Ectodermal cell (in vitro differentiated cells): ENCODE data around the gene SMCP.

Experiments
- H3K27ac ChIP-seq: 2 replicates; pipeline ENCODE4 v1.7.0; 2013; ENCODE audit warnings: mild to moderate bottlenecking, low read depth, low read length; ENCODE audit not compliant: insufficient read depth, poor library complexity, severe bottlenecking
- H3K27me3 ChIP-seq: 2 replicates; pipeline ENCODE4 v1.7.0; 2013; ENCODE audit warnings: mild to moderate bottlenecking, low read length; ENCODE audit not compliant: insufficient read depth, control insufficient read depth, poor library complexity, severe bottlenecking
- H3K36me3 ChIP-seq: one replicate; pipeline ENCODE4 v1.7.0; 2013; ENCODE audit warnings: low read length; ENCODE audit not compliant: control insufficient read depth, insufficient read depth
- H3K4me1 ChIP-seq: one replicate; pipeline ENCODE4 v1.7.0; 2013; ENCODE audit warnings: low read length; ENCODE audit not compliant: control insufficient read depth, insufficient read depth
- H3K4me3 ChIP-seq: 2 replicates; pipeline ENCODE4 v1.7.0; 2013; ENCODE audit warnings: low read depth, low read length, control low read depth; ENCODE audit not compliant: insufficient read depth
- H3K9me3 ChIP-seq: 2 replicates; pipeline ENCODE4 v1.7.0; 2013; ENCODE audit warnings: mild to moderate bottlenecking, low read length, moderate library complexity; ENCODE audit not compliant: control insufficient read depth
- WGBS, 2 experiments: methylation state at CpG; one replicate each; pipeline ENCODE4 v1.1.7; 2013; ENCODE audit warnings: missing lambda C conversion rate in 2 of 2; 5-methylcytosine and 5-hydroxymethylcytosine counted together

SMCP gene

DNA sequence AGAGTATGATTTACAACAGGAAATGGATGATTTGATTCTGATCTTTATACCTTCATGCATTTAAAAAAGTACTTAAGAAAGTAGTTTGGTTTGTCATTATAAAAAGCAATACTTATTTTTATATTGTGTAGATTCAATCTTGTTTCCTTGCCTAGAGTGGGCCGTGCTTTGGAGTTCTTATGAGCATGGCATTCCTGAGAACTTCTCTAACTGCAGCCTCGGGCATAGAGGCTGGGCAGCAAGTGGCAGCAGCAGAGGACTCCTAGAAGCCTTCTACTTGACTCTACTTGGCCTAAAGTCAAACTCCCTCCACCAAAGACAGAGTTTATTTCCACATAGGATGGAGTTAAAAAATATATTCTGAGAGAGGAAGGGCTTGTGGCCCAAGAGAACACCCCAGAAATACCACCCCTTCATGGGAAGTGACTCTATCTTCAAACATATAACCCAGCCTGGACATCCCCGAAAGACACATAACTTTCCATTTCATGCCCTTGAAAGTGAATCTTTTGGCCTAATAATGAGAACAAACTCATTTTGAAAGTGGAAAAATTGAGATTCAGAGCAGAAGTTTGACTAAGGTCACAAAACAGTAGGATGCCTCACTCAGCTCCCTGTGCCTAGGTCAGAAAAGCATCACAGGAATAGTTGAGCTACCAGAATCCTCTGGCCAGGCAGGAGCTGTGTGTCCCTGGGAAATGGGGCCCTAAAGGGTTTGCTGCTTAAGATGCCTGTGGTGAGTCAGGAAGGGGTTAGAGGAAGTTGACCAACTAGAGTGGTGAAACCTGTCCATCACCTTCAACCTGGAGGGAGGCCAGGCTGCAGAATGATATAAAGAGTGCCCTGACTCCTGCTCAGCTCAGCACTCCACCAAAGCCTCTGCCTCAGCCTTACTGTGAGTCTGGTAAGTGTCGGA is 29.8 kb downstream of the SMCP start, which contains the start of gene IVL:
IVL (plus strand) TSS at position 861 of the 916 bp plus-strand sequence. CDS start 1,252 bp downstream, outside the sequence.
- no peak within 1 kb of the TSS for H3K27ac ChIP-seq
- whole genome bisulfite sequencing, 2 experiments, result 66 to 68% methylated on average over 4 of the region's 4 CpGs
- H3K9me3 ChIP-seq, result peaks cover 13% of the 10 kb centered on the region
- no peak within 1 kb of the TSS for H3K4me3 ChIP-seq
- H3K36me3 ChIP-seq, result no peaks in the 10 kb centered on the region
- H3K27me3 ChIP-seq, result no peaks in the 10 kb centered on the region
- no peaks in the 10 kb centered on the region for H3K4me1 ChIP-seq

- H3K4me1 ChIP-seq, result no peaks in the 10 kb centered on the region
- H3K27me3 ChIP-seq, result no peaks in the 10 kb centered on the region
- peaks cover 13% of the 10 kb centered on the region for H3K9me3 ChIP-seq
- no peak overlapping the region for H3K27ac ChIP-seq
- H3K36me3 ChIP-seq, result no peaks in the 10 kb centered on the region
- H3K4me3 ChIP-seq, result no peak overlapping the region
- 73 to 76% methylated on average over 3 of the region's 3 CpGs for WGBS, 2 experiments
Measured at GRCh38 chr1:152909206-152909605, 31.1 kb downstream of the SMCP start.

GRCh38 chr1:152912471-152912870 is 34.3 kb downstream of the SMCP start:
- Histone ChIP-seq H3K4me1 (no peaks in the 10 kb centered on the region), H3K9me3 (peaks cover 10% of the 10 kb centered on the region), H3K36me3 (no peaks in the 10 kb centered on the region), H3K4me3 (no peak overlapping the region), H3K27ac (no peak overlapping the region), H3K27me3 (no peaks in the 10 kb centered on the region)
- 63 to 72% methylated on average over 1 of the region's 1 CpG for WGBS, 2 experiments

GRCh38 chr1:152912900-152913299 is 34.8 kb downstream of the SMCP start:
- no peak overlapping the region for H3K4me3 ChIP-seq
- H3K4me1 ChIP-seq, result no peaks in the 10 kb centered on the region
- peaks cover 10% of the 10 kb centered on the region for H3K9me3 ChIP-seq
- 43 to 56% methylated on average over 5 of the region's 5 CpGs for WGBS, 2 experiments
- H3K27ac ChIP-seq, result no peak overlapping the region
- no peaks in the 10 kb centered on the region for H3K36me3 ChIP-seq
- no peaks in the 10 kb centered on the region for H3K27me3 ChIP-seq

DNA sequence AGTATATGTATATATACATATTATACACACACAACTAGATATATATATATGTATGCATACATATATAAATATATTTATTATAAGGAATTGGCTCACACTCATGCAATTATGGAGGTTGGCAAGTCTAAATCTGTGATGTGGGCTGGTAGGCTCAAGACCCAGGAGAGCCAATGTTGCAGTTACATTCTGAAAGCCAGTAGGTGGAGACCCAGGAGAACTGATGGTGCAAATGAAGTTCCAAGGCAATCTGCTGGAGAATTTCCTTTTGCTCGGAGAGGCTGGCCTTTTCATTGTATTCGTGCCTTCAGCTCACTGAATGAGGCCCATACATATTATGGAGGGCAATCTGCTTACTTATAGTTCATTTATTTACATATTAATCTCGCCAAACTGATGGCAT is 39.7 kb downstream of the SMCP start:
- Histone ChIP-seq H3K4me3 (no peak overlapping the region), H3K36me3 (no peaks in the 10 kb centered on the region), H3K4me1 (no peaks in the 10 kb centered on the region), H3K27me3 (no peaks in the 10 kb centered on the region), H3K27ac (no peak overlapping the region), H3K9me3 (no peaks in the 10 kb centered on the region)
- WGBS, 2 experiments, result 20 to 27% methylated on average over 2 of the region's 3 CpGs

- H3K36me3 ChIP-seq, result no peaks in the 10 kb centered on the region
- peaks cover 2% of the 10 kb centered on the region for H3K9me3 ChIP-seq
- no peaks in the 10 kb centered on the region for H3K27me3 ChIP-seq
- no peak overlapping the region for H3K27ac ChIP-seq
- H3K4me3 ChIP-seq, result no peak overlapping the region
- H3K4me1 ChIP-seq, result no peaks in the 10 kb centered on the region
Measured at GRCh38 chr1:152919071-152919470, 40.9 kb downstream of the SMCP start.

GRCh38 chr1:152924191-152924590 is 46.1 kb downstream of the SMCP start:
- Histone ChIP-seq H3K9me3 (peaks cover 5% of the 10 kb centered on the region), H3K4me1 (no peaks in the 10 kb centered on the region), H3K4me3 (no peak overlapping the region), H3K36me3 (no peaks in the 10 kb centered on the region), H3K27ac (no peak overlapping the region), H3K27me3 (no peaks in the 10 kb centered on the region)
- 73 to 81% methylated on average over 2 of the region's 2 CpGs for WGBS, 2 experiments

DNA sequence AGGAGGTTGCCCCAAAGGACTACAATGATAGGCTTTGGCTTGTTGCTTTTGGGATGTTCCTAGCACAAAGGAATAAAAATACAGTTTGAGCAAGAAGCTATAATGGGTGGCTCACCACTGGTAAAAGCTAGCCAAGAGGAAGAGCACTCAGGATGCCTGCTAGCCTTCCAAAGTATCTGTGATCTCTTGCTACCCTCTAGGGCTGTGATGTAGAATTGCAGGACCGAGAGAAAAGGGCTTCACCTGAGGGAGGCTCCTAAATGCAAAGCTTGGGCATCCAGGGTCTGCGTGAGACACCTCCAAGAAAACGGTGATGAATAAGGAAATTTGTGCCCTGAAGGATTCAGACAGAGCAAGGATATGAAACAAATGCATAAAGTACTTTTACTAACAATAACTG is 48.0 kb downstream of the SMCP start:
- H3K27me3 ChIP-seq, result no peaks in the 10 kb centered on the region

GRCh38 chr1:152928671-152929070 is 50.5 kb downstream of the SMCP start:
- Histone ChIP-seq H3K4me3 (no peak overlapping the region), H3K9me3 (peaks cover 5% of the 10 kb centered on the region), H3K27me3 (no peaks in the 10 kb centered on the region), H3K36me3 (no peaks in the 10 kb centered on the region), H3K4me1 (no peaks in the 10 kb centered on the region), H3K27ac (no peak overlapping the region)
- WGBS, 2 experiments, result 84 to 97% methylated on average over 3 of the region's 3 CpGs

More for the DNA sequence above, 48.0 kb downstream of the SMCP start:
- WGBS, 2 experiments, result 67 to 71% methylated on average over 3 of the region's 3 CpGs
- no peaks in the 10 kb centered on the region for H3K36me3 ChIP-seq
- H3K27ac ChIP-seq, result no peak overlapping the region
- H3K4me1 ChIP-seq, result no peaks in the 10 kb centered on the region
- H3K9me3 ChIP-seq, result peaks cover 5% of the 10 kb centered on the region
- H3K4me3 ChIP-seq, result no peak overlapping the region

- no peak overlapping the region for H3K4me3 ChIP-seq
- H3K4me1 ChIP-seq, result no peaks in the 10 kb centered on the region
- no peaks in the 10 kb centered on the region for H3K9me3 ChIP-seq
- WGBS, 2 experiments, result 59 to 70% methylated on average over 4 of the region's 4 CpGs
- H3K36me3 ChIP-seq, result no peaks in the 10 kb centered on the region
- no peak overlapping the region for H3K27ac ChIP-seq
- no peaks in the 10 kb centered on the region for H3K27me3 ChIP-seq
Measured at GRCh38 chr1:152932170-152932811, 54.2 kb downstream of the SMCP start.
